SK-N-SH treated with all-trans-retinoic acid at 6 μM for 48 hours (cell line): Measurements from ENCODE around the gene SLC16A6.
"Not testable (repeated sequence)": the region's sequence is repeated elsewhere in the genome, so short reads cannot be mapped to it uniquely, and the experiment has no call there.

Experiments
- ATAC-seq: fragments of 200-7000 bp; cut with Tn5 transposase; 3 replicates; pipeline ENCODE4 v1.9.1; 2020; ENCODE audit warnings: mild to moderate bottlenecking, moderate library complexity
- ARNTL ChIP-seq: fragments of 450-650 bp; formaldehyde crosslinking; IDR thresholded peaks from 2 replicates; pipeline ENCODE4 v1.5.0; 2020; ENCODE audit warnings: low read depth, mild to moderate bottlenecking, moderate library complexity, borderline replicate concordance
- ESRRG ChIP-seq: fragments of 250-450 bp; sonication (Bioruptor Pico); IDR thresholded peaks from 2 replicates; pipeline ENCODE4 v1.6.1; 2021; ENCODE audit warnings: mild to moderate bottlenecking
- ISL1 ChIP-seq: fragments of 250-450 bp; sonication (Bioruptor Pico); IDR thresholded peaks from 2 replicates; pipeline ENCODE4 v2.1.2; 2022; ENCODE audit warnings: mild to moderate bottlenecking, moderate library complexity
- POU6F1 ChIP-seq: fragments of 250-450 bp; sonication (Bioruptor Pico); IDR thresholded peaks from 2 replicates; pipeline ENCODE4 v1.8.0; 2021; ENCODE audit warnings: low read depth, mild to moderate bottlenecking, moderate library complexity, borderline replicate concordance
- PPARA ChIP-seq: fragments of 250-450 bp; sonication (Bioruptor Pico); IDR thresholded peaks from 2 replicates; pipeline ENCODE4 v1.5.0; 2020; ENCODE audit warnings: mild to moderate bottlenecking, borderline replicate concordance
- RARB ChIP-seq: fragments of 250-450 bp; sonication (Bioruptor Pico); IDR thresholded peaks from 2 replicates; pipeline ENCODE4 v1.8.0; 2021; ENCODE audit warnings: mild to moderate bottlenecking, moderate library complexity
- SNAI2 ChIP-seq: fragments of 250-450 bp; sonication (Bioruptor Pico); IDR thresholded peaks from 2 replicates; pipeline ENCODE4 v1.5.0; 2020; ENCODE audit warnings: mild to moderate bottlenecking, moderate library complexity
- TOX ChIP-seq: fragments of 250-450 bp; sonication (Bioruptor Pico); IDR thresholded peaks from 2 replicates; pipeline ENCODE4 v1.8.0; 2021; ENCODE audit warnings: mild to moderate bottlenecking, moderate library complexity, borderline replicate concordance
- TSHZ2 ChIP-seq: fragments of 250-450 bp; sonication (Bioruptor Pico); IDR thresholded peaks from 2 replicates; pipeline ENCODE4 v1.5.0; 2020; ENCODE audit warnings: mild to moderate bottlenecking, moderate library complexity
- ZC3H10 ChIP-seq: fragments of 250-450 bp; sonication (Bioruptor Pico); IDR thresholded peaks from 2 replicates; pipeline ENCODE4 v1.5.1; 2021; ENCODE audit warnings: mild to moderate bottlenecking, moderate library complexity
- ZFP30 ChIP-seq: fragments of 450-650 bp; formaldehyde crosslinking; IDR thresholded peaks from 2 replicates; pipeline ENCODE4 v1.5.0; 2022; ENCODE audit warnings: mild to moderate bottlenecking, moderate library complexity
- ZNF8 ChIP-seq: fragments of 450-650 bp; formaldehyde crosslinking; IDR thresholded peaks from 2 replicates; pipeline ENCODE4 v1.5.0; 2020; ENCODE audit warnings: mild to moderate bottlenecking, moderate library complexity
- TF ChIP-seq, protein P1 (sequence below): fragments of 250-450 bp; sonication (Bioruptor Pico); IDR thresholded peaks from 2 replicates; pipeline ENCODE4 v1.5.1; 2020; ENCODE audit warnings: low read depth, mild to moderate bottlenecking, moderate library complexity

The SLC16A6 gene

DNA sequence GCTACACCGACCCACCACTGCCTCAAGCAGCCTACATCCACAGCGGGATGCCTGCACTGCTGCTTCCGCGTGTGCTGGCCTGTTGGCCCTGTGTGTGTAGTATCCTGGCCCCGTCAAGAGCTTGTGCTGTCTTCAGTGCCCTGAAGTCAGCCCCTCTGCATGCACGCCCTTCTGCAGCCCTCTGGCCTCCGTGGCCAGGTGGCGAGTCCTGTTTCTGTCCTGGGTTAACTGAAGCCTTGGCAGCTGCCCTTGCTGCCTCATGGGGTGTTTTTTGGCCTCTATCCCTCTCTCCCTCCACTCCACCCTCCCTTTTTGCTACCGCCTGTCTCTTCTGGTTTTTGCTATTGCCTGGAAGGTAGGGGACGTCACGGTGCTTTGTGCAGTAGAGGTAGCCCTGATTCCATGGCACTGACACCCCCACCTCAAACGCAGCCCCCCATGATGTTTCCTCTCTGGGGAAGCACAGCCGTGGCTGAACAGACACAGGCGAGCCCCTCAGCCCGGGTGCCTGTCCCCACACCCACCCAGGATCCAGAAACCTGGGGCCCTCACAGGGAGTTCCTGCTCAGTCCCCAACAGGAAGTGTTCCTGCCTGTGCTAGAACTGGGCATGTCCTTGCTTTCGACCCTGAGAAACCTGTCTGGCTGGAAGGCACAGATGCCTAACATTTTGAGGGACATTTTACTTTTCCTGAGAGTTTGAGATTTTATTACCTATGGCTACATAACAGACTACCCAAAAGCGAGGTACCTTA is 61.9 kb downstream of the SLC16A6 start:
- ATAC-seq: no peak
- TF ChIP-seq PPARA (CRISPR knock-in tag) (no peak), ZFP30 (CRISPR knock-in tag) (no peak)

GRCh38 chr17:68228039-68228680 is 62.8 kb downstream of the SLC16A6 start:
- not testable (repeated sequence) for ATAC-seq

DNA sequence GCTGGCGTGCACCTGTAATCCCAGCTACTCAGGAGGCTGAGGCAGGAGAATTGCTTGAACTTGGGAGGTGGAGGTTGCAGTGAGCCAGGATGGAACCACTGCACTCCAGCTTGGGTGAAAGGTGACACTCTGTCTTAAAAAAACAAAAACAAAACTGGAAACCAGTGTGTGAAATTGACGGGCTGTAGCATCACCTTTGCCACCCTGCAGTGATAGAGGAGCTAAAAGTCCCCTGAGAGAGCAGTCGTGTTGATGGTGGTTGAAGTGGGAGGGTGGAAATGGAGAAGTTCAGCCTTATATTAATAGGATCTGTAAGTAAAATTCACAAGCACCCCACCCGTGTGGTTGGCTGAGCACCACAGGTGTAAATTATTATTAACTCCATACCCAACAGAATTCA is 65.9 kb downstream of the SLC16A6 start:
- not testable (repeated sequence) for ATAC-seq

DNA sequence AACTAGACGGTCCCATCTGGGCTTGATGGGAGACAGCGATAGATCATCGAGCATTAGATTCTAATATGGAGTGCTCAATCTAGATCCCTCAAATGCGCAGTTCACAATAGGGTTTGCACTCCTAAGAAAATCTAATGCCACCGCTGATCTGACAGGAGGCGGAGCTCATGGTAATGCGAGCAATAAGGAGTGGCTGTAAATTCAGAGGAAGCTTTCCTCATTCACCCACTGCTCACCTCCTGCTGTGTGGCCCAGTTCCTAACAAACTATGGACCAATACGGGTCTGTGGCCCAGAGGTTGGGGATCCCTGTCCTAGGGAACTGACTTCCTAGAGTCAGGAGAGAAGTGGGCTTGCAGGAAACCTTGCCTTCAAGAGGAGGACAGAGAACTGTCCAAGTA is 68.3 kb downstream of the SLC16A6 start:
- no peak for ATAC-seq
- TF ChIP-seq SNAI2 (CRISPR knock-in tag) (no peak), TOX (no peak), POU6F1 (CRISPR knock-in tag) (no peak), ZFP30 (CRISPR knock-in tag) (no peak)
- TF ChIP-seq, protein P1, sequence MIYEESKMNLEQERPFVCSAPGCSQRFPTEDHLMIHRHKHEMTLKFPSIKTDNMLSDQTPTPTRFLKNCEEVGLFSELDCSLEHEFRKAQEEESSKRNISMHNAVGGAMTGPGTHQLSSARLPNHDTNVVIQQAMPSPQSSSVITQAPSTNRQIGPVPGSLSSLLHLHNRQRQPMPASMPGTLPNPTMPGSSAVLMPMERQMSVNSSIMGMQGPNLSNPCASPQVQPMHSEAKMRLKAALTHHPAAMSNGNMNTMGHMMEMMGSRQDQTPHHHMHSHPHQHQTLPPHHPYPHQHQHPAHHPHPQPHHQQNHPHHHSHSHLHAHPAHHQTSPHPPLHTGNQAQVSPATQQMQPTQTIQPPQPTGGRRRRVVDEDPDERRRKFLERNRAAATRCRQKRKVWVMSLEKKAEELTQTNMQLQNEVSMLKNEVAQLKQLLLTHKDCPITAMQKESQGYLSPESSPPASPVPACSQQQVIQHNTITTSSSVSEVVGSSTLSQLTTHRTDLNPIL (CRISPR knock-in tag): no peak

DNA sequence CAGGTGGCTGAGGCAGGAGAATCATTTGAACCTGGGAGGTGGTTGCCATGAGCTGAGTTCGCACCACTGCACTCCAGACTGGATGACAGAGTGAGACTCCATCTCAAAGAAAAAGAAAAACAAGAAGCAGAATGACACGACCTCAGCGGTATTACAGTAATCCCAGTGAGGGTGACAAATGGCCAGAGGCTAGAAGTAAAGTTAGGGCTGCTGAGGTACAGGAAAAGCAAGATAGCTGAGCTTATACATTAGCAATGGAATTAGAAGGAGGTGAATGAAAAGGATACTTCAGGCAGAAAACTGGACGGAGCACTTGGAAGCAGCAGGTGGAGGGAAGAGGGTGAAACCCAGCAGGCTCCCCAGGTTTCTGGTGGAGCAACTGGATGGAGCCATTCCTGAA is 69.1 kb downstream of the SLC16A6 start:
- ATAC-seq: no peak
- TF ChIP-seq PPARA (CRISPR knock-in tag): no peak
- no peak for TF ChIP-seq ESRRG (CRISPR knock-in tag)
- no peak for TF ChIP-seq TSHZ2
- TF ChIP-seq, protein P1 (CRISPR knock-in tag): no peak
- no peak for TF ChIP-seq TOX
- no peak for TF ChIP-seq ARNTL (CRISPR knock-in tag)
- TF ChIP-seq RARB (CRISPR knock-in tag): no peak
- TF ChIP-seq ZNF8 (CRISPR knock-in tag): no peak
- TF ChIP-seq ISL1: no peak
- TF ChIP-seq ZC3H10 (CRISPR knock-in tag): no peak

DNA sequence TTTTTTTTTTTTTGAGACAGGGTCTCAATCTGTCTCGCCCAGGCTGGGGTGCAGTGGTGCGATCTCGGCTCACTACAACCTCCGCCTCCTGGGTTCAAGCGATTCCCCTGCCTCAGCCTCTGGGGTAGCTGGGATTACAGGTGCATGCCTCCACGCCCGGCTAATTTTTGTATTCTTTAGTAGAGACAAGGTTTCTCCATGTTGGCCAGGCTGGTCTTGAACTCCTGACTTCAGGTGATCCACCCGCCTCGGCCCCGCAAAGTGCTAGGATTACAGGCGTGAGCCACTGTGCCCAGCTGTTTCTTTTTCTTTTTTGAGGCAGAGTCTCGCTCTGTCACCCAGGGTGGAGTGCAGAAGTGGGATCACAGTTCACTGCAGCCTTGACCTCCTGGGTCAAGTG is 70.1 kb downstream of the SLC16A6 start:
- not testable (repeated sequence) for ATAC-seq

- ATAC-seq: not testable (repeated sequence)
These were observed 70.7 kb downstream of the SLC16A6 start for GRCh38 chr17:68220186-68220585.

- ATAC-seq: not testable (repeated sequence)
These were observed 71.5 kb downstream of the SLC16A6 start for GRCh38 chr17:68219429-68219828.
